Measurements from ENCODE around the gene COL26A1. TPM values are rescaled to one million over a fixed set of nuclear protein-coding genes. Genes with fewer than 3 reads are reported as not detected.

The COL26A1 gene
- total RNA-seq, 2 experiments from 2014 or later = not detected

GRCh38 chr7:101328159-101328558 lies 34.5 kb upstream of the COL26A1 start:
- no peak for DNase-seq
- intact Hi-C loops (cut with micrococcal nuclease) = no loop called here
- no peaks in the 10 kb centered on the region for H3K4me1 Mint-ChIP-seq (ENCODE audit: low read depth)
- ChIA-PET CTCF (interaction anchor here (2.5 kb wide), 1 partner anchor 13 kb away, joined by 9 read pairs; no protein-coding TSS in a partner anchor), POLR2A (no interaction called here)
- H3K27me3 Mint-ChIP-seq = no peaks in the 10 kb centered on the region
- TF ChIP-seq CTCF (IDR thresholded peaks at IDR 0.05) = no peak
- no peak overlapping the region for H3K27ac Mint-ChIP-seq
- ATAC-seq = no peak
- no peaks in the 10 kb centered on the region for H3K36me3 Mint-ChIP-seq (ENCODE audit: low read depth)
- no peak overlapping the region for H3K4me3 Mint-ChIP-seq
- no peaks in the 10 kb centered on the region for H3K9me3 Mint-ChIP-seq

- intact Hi-C loops (cut with micrococcal nuclease) = no loop called here
- no peak for TF ChIP-seq CTCF (IDR thresholded peaks at IDR 0.05)
Observed at GRCh38 chr7:101330011-101330484, 32.6 kb upstream of the COL26A1 start.

GRCh38 chr7:101332026-101332425 lies 30.6 kb upstream of the COL26A1 start:
- ATAC-seq (no peak), DNase-seq (no peak)
- TF ChIP-seq CTCF (IDR thresholded peaks at IDR 0.05) = no peak
- ChIA-PET CTCF (interaction anchor here (1.5 kb wide), 1 partner anchor 41 kb away, joined by 5 read pairs; no protein-coding TSS in a partner anchor), POLR2A (no interaction called here)
- Mint-ChIP-seq H3K4me3 (no peak overlapping the region), H3K36me3 (ENCODE audit: low read depth) (no peaks in the 10 kb centered on the region), H3K9me3 (no peaks in the 10 kb centered on the region), H3K27ac (no peak overlapping the region), H3K4me1 (ENCODE audit: low read depth) (no peaks in the 10 kb centered on the region), H3K27me3 (peaks cover 2% of the 10 kb centered on the region)
- intact Hi-C loops (cut with micrococcal nuclease) = no loop called here

More at GRCh38 chr7:101330011-101330484, 32.6 kb upstream of the COL26A1 start:
- Mint-ChIP-seq H3K36me3 (ENCODE audit: low read depth) (no peaks in the 10 kb centered on the region), H3K27me3 (peaks cover 2% of the 10 kb centered on the region), H3K4me1 (ENCODE audit: low read depth) (no peaks in the 10 kb centered on the region), H3K9me3 (no peaks in the 10 kb centered on the region), H3K27ac (no peak overlapping the region), H3K4me3 (no peak overlapping the region)
- ChIA-PET POLR2A (no interaction called here), CTCF (interaction anchor here (2.5 kb wide), 1 partner anchor 15 kb away, joined by 9 read pairs; no protein-coding TSS in a partner anchor)
- ATAC-seq (no peak), DNase-seq (no peak)

- POLR2A ChIA-PET = no interaction called here
- CTCF ChIA-PET = interaction anchor here (1.3 kb wide), 1 partner anchor 77 kb away, joined by 4 read pairs; no protein-coding TSS in a partner anchor
- H3K4me3 Mint-ChIP-seq = no peak overlapping the region
Observed at GRCh38 chr7:101333912-101334311, 28.8 kb upstream of the COL26A1 start.

More at GRCh38 chr7:101333912-101334311, 28.8 kb upstream of the COL26A1 start:
- peaks cover 2% of the 10 kb centered on the region for H3K27me3 Mint-ChIP-seq
- no peaks in the 10 kb centered on the region for H3K9me3 Mint-ChIP-seq
- H3K4me1 Mint-ChIP-seq (ENCODE audit: low read depth) = no peaks in the 10 kb centered on the region
- no peaks in the 10 kb centered on the region for H3K36me3 Mint-ChIP-seq (ENCODE audit: low read depth)
- no peak for TF ChIP-seq CTCF (IDR thresholded peaks at IDR 0.05)
- intact Hi-C loops (cut with micrococcal nuclease) = no loop called here
- DNase-seq = no peak
- ATAC-seq = no peak
- no peak overlapping the region for H3K27ac Mint-ChIP-seq

Measured in activated CD8-positive, alpha-beta T cell treated with anti-CD3 and anti-CD28 coated beads for 36 hours (primary cell).